Suprapubic skin (tissue), 4 donors: ENCODE measurements around the gene HOXA6.

Experiments
- CTCF ChIP-seq, 2 donors: fragments of 200-600 bp in 1 of 2; fragments of 450-650 bp in 1 of 2; sonication (generic) in 1 of 2; IDR thresholded peaks; one replicate each; pipeline ENCODE4 v1.5.1; 2016 to 2019; ENCODE audit warnings: antibody characterized with exemption in 2 of 2, mild to moderate bottlenecking in 1 of 2, moderate library complexity in 1 of 2
- EP300 ChIP-seq: sonication (generic); formaldehyde crosslinking; IDR thresholded peaks from one replicate; pipeline ENCODE4 v1.6.1; 2017; ENCODE audit warnings: antibody characterized with exemption
- POLR2A ChIP-seq, 2 donors: fragments of 450-650 bp; IDR thresholded peaks; one replicate each; pipeline ENCODE4 v1.6.1; 2017; ENCODE audit warnings: antibody characterized with exemption in 2 of 2, mild to moderate bottlenecking in 2 of 2, moderate library complexity in 2 of 2
- POLR2AphosphoS5 ChIP-seq, 3 donors: sonication (generic); formaldehyde crosslinking; IDR thresholded peaks; one replicate each; pipeline ENCODE4 v1.6.1; 2017; ENCODE audit warnings: antibody characterized with exemption in 3 of 3

- TF ChIP-seq CTCF (IDR thresholded peaks at IDR 0.05) (no peak), POLR2AphosphoS5 (IDR thresholded peaks at IDR 0.05) (no peak), EP300 (no peak), POLR2A (IDR thresholded peaks at IDR 0.05) (no peak)
Measured at GRCh38 chr7:27174874-27175625, 27.5 kb upstream of the HOXA6 start.
